Measurements from ENCODE around the gene SOCS6.
"Not testable (repeated sequence)": the region's sequence is repeated elsewhere in the genome, so short reads cannot be mapped to it uniquely, and the experiment has no call there.

SOCS6 gene

DNA sequence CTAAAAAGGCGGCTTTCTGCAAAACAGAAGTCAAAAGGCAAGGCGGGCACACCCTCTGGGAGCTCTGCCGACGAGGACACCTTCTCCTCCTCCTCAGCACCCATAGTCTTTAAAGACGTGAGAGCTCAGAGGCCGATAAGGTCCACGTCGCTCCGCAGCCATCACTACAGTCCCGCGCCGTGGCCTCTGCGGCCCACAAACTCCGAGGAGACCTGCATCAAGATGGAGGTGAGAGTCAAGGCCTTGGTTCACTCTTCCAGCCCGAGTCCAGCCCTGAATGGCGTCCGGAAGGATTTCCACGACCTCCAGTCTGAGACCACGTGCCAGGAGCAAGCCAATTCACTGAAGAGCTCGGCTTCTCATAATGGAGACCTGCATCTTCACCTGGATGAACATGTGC is 36.1 kb downstream of the SOCS6 start:
- DNase-seq = no peak

DNA sequence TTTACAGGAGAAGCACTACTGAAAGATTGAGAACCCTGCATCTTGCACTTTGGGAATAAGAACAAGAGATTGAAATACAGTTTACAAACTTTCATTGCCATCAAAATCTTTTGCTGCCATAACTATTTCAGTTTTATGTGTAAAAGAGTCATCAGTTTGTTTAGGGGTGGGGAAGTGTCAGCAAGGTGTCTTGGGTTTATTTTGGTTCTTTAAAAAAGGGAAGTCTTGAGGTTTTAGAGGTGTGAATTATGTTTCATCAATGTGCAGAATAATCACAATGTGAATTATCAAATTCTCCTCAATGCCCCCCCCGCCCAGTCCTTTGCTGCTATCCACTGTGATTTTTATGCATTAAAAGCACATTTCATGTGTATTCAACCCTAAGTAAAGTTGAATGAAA is 37.4 kb downstream of the SOCS6 start:
- no peak for DNase-seq

DNA sequence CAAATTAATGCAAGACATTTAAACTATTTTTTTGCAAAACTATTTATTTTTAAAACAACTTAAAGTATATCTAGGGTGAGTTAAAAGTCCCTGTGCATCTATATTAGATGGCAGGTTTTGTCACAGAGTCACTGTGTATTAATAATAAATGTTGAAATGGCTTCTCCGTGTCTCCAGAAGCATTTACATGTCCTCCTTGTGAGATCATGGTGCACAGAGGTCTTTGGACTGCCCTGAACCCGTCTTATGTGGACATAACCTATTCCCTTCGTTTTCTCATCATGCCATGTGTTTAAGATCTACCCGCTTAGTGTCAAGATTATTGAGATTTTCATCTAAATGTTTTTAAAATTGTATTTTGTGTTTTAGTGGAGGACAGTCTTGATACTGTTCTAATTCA is 39.3 kb downstream of the SOCS6 start:
- no peak for DNase-seq

DNA sequence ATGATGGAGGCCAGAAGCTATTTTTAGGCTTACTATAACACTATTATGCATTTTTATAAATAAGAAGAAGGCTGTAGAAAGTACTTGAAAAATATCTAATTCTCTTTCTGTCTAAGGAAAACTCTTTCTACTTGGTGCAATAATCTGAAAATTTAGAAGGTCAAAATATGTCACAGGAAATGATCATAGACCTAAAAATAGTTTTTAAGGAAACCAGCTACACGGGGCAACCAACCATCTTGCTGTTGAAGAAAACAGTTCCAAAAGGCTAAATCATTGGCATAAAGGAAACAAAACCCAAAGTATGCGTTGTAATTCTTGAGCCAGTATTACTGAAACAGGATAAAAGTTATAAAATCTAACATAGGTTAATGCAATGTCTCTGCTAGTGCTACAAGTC is 40.2 kb downstream of the SOCS6 start:
- DNase-seq = no peak

DNA sequence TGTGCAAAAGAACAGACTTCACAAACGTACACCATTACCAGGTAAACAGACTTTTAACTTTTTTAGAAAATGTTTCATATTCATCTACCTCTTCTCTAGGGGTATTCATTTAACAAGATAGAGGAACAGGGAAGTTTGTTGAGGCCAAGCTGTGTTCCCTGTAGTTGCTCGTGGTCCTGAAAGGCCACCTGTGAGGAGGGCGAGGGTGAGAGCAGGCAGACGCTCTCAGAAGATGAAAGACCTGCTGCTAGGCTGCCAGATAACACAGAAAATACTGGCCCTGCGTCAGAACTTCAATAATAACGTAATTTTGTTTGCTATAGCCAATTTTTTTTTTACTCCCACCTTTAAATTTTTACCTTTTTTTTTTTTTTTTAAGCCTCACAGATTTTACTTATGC is 42.0 kb downstream of the SOCS6 start:
- DNase-seq = no peak

DNA sequence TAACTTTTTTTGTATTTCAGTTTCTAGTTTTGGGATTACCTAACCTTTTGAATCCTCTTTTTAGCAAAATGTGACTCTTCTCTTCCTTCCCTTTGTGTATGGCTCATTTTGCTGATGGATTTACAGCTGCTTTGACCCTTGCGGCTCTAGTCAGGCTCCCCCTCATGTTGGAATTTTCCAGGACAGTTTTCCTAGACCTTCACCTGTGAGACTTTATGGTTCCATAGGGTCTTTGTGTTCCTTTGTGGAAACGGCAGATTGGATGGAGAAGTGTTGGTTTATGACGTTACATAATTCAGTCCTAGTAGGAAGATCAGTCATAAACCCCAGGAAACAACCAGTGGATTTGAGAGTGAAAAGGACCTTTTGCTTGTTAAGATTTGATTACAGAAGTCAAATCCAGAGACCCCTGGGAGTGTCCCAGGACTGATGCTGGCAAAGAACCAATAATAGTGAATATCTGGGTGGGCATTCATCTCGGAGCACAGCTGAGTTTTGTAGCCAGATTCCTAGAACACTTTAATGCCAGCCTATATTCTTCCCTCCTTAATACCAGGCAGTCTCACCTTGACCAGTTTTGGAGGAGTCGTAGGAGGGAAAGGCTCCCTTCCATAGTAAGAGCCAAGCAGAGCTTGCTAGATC is 42.7 kb downstream of the SOCS6 start:
- DNase-seq = no peak

DNA sequence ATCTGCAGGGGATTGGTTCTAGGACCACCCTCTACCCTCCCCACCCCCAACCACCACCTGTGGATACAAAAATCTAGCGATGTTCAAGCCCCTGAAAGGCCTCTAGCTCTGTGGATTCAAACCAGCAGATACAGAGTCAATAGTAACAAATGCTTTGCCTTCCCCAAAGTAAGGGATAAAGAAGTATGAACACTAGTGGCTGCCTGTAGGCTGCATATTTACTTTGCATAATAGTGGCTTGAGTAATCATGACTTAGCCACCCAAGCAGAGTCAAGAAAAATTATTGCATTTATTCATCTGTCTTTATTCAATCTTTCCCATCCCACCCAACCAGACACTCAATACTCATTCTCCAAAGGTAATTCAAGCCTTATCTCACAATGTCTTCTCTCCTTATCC is 43.8 kb downstream of the SOCS6 start:
- DNase-seq = no peak

DNA sequence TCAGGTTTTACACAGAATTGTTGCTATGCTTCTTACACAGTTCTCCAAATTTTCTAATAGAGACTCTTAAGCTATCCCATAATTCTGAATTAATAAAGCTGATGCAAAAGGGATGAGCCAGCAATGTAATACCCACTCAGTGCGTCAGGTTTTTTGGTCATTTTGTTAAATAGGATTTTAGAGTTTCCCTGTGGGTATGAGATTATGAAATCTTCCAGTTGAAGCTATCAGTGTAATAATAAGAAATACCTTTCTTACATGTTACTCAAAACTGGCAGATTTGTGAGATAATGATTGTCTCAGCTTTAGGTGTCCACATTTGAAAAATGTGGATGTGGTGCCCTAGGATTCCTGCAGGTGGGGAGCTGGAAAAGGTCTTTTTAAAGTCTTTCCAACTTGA is 44.5 kb downstream of the SOCS6 start:
- DNase-seq = no peak

DNA sequence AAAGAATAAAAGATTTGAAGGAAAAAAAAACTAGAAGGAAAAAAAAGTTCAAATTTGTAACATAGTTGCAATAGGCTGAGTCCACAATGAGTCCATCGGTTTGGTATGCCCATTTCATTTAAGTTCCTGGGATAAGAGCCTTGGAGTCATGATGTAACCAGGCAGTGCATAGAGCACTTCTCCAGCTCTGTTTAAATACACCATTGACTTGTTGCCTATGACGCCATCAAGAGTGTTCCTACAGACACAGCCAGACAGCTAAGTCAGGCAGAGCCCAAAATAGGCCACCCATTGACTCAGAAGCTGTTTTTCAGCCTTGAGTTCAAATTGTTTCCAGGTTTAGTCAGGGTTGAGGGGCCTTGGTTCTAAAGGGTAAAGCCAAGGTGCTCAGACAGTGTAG is 44.9 kb downstream of the SOCS6 start:
- DNase-seq = no peak

DNA sequence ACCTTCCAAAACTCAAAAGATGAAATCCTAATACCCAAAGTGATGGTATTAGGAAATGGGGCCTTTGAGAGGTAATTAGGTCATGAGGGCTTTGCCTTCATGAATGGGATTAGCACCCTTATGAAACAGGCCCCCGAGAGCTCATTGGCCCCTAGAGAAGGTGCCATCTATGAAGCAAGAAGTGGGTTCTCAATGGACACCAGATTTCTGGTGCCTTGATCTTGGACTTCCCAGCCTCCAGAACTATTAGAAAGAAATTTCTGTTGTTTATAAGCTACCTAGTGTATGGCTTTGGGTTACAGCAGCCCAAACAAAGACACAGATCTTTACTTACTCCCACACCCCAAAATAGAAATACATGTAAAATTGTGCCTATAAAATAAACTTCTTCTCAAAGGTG is 45.4 kb downstream of the SOCS6 start:
- DNase-seq = no peak

DNA sequence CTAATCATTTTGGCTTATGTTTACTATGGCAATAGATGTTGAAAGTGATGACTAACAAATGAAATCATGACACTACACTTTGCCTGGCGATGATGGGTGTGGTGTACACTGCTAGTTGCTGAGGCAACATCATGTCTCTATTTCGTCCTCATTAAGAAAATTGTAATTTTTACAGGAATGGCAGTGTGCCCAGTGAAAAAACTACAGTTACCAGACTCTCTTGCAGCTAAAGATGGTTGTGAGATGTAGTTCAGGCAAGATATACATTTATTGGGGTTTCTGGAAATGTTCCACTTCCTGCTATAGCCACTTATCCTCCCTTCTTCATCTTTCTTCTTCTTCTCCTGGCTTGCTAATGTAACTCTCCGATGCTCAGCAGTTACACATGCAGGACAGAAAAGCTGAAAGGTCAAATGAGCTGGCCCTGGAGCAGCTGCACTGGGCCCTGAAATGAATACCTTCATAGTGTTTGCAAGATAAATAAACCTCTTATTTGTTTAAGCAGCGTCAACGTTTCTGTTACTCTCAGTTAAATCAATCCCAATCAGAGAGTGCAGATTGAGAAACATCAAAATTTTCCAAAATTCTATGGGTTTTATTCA is 46.0 kb downstream of the SOCS6 start:
- no peak for DNase-seq

DNA sequence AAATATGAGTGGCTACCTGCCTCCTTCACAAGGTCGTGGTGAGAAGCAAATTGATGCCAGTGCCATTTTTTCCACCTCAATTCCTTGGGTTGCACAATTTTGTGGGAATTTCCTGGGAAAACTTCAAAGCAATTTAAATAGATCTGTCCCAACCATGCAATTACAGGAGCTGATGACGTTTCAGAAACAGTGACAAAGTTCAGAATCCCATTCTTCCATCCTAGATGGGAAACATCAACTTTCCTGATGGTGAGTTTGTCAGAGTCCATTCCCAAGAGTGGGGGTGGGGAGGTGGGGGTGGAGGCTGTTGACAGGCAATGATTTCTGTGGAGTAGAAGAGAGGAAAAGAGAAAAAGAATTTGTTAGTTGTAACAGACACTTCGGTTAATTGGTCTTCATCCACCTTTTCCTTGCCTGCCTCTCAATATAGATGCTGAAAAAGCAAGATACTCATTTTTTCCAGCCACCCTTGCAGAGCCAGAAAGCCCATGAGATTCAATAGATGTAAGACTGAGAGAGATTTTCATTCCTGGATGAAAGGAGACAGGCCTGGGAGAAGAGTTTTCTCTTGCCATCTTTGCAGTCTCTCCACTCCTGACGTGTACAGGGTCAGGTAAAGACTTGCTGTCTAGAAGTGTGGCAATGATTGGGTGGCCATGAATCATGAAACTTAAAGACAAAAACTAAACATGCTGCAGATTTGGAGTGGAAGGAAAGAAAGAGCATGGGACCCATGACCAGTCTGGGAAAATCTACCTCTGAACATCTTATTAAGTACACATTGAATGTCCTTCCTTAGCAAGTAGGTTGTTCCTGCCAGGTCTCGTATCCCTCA is 47.3 kb downstream of the SOCS6 start:
- DNase-seq = no peak

DNA sequence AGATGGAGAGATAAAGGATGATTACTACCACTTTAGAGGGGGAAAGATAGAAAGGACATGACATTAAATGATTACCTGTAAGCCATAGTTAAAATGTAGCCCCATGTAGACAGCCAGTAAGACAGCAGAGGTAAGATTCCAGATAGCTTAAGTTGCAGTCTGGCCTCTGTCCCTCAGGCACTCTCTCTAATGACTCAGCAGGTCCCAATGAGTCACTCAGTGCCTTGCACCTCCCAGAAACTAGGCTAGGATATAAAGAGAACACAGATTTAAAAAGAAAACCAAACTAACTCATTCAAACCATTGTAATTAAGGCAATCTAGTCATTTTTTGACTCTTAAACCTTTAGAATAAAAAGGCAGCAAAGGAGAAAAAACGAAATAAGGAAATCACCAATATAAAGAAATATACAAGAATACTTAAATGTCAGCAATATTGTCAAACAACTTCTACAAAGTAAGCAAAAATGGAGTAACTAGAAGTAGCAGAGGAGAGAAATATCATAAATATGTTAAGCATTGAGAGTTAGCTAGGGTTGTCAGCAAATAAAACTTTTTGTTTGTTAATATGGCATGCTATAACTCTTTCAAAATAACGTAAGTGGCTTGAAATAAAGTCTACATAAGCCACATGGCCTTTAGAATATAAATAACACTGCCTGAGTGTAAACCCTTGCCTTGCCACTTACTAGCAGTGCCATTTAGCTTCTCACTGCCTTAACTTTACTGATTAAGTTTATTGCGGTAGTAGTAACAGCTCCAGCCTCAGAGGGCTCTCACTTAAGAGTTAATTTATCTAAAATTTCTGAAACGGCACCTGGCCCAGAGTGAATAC is 48.5 kb downstream of the SOCS6 start:
- DNase-seq = no peak

DNA sequence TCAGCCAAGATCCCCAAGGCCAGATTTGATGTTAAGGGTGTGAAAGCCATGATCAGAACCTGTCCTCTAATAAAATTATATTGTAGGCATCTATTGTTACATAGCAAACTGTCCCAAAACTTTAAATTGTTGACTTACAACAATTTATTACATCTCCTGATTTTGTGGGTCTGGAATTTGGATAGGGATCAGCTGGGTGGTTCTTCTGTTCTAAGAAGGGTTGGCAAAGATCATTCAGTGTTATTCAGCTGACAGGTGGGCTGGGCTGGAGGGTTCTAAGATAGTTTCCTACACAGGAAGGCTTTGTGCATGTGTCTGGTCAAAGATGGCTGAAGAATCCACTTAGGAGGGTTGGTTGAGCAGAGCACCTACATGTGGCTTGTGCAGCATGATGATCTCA is 50.0 kb downstream of the SOCS6 start:
- DNase-seq = no peak

DNA sequence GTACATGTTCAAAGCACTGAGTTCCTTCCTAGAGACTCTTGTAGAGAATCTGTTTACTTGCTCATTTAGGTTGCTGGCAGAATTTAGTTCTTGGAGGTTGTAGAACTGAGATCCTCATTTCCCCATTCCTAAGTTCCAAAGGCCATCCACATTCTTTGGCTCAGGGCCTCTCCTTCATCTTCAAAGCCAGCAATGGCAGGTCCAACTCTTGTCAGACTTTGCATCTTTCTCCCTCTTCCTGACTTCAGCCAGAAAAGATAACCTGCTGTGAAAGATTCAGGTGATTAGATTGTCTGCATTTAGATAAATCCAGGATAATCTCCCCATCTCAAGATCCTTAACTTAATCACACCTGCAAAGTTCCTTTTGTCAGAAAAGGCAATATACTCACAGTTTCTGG is 51.1 kb downstream of the SOCS6 start:
- DNase-seq = no peak

DNA sequence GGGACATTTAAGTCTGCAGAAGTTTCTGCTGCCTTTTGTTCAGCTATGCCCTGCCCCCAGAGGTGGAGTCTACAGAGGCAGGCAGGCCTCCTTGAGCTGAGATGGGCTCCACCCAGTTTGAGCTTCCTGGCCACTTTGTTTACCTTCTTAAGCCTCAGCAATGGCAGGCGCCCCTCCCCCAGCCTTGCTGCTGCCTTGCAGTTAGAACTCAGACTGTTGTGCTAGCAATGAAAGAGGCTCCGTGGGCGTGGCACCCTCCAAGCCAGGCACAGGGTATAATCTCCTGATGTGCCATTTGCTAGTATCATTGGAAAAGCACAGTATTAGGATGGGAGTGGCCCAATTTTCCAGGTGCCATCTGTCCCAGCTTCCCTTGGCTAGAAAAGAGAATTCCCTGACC is 59.6 kb downstream of the SOCS6 start:
- not testable (repeated sequence) for DNase-seq

DNA sequence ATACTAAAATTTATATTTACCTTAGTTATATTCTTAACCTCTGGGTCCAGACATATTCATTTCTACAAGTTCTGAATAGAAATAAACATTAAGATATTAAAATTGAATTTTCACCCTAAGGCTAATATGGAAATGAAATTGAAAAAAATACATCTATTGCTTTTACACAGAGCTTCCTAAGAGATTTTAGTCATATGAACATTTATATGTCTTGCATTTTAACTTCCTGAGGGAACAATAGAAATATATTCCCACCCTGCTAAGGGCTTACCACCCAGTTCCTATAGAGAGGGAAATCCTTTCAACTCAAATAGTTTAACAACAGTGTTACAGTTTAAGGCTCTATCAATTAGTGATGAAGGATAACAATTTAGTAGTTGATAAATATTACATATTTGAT is 60.5 kb downstream of the SOCS6 start:
- no peak for DNase-seq

DNA sequence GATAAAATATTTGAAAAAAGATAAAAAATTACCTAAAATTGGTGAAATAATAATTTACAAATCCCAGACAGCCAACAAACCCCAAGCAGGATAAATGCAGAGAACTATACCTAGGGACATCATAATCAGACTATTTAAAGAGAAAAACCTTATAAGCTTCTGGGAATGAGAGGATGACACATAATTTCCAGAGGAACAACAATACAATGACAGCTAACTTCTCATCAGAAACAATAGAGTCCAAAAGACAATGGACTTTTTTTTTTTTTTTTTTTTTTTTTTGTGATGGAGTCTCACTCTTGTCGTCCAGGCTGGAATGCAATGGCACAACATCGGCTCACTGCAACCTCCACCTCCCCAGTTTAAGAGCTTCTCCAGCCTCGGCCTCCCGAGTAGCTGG is 65.2 kb downstream of the SOCS6 start:
- DNase-seq = no peak

DNA sequence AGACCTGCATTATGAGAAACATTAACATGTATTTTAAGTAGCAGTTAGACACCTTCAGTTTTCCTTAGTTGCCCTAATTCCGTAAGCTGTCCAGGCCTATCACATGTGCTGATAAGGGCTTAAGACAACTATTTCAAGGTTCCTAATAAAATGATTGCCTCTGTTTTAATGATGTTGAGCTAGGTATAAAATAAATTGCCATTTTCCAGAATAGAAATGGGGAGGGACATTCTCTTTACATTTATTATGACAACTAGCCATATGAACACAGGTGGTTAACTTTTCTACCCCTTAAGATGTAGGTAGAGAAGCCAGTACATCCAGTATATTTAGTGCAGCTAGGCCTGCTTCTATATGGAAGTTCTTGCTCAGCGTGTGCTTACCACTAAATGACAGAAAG is 65.9 kb downstream of the SOCS6 start:
- no peak for DNase-seq

DNA sequence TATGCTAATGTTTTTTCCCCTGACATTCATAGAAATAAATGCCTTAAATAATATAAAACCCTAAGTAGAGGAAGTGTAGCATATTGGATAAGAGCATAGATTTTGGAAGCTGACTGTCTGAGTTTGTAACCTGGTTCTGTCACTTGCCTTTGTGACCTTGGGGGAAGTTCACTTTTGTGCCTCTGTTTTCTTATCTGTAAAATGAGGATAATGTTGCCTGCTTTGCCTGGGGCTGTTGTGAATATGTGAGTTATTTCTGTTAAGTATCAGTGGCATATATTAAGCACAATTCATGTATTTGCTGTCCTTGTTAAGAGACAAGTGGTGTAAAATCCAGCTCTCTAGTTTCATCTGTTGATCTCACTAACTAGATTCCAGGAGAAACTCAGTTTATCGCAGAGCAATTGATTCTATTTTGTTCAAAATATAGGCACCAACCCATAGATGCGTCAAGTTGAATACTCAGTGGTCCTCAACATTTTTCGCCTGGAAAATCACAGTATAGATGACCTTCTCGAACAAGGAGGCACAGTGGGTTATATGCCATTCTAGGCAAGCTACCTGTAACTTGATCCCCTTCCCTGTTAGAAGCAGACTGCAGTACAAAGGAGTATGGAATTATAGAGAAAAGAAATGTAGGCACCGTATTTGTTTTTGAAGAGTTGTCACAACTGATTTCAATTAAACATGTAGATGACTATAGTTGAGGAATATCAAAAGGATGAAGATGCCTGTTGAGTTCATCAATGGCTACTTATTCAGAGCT is 67.0 kb downstream of the SOCS6 start:
- DNase-seq = no peak

DNA sequence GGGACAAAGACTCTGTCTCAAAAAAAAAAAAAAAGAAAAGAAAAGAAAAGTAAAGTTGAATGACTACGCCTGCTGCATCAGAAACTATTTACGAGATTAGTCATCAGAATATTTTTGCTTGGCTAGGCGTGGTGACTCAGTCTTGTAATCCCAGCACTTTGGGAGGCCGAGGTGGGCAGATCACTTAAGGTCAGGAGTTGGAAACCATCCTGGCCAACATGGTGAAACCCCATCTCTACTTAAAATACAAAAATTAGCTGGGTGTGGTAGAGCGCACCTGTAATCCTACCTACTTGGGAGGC is 69.2 kb downstream of the SOCS6 start:
- DNase-seq = not testable (repeated sequence)

DNA sequence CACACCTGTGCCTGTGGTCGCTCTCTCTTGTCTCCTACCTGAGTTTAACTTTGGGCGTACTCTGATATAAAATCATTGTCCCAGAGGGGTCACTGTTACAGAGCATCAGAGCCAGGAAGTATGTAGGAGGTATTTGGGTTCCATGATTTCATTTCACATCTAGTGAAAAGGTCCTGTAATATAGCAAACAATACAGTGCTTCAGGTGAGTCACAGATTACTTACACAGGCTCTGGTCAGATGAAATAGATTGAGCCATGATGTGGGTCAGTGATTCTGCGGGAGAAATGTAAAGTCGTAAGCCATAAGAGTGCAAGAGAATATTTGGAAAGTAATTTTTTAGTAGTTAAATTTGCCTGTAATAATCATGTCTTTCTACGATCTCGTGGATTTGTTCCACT is 70.2 kb downstream of the SOCS6 start:
- no peak for DNase-seq

DNA sequence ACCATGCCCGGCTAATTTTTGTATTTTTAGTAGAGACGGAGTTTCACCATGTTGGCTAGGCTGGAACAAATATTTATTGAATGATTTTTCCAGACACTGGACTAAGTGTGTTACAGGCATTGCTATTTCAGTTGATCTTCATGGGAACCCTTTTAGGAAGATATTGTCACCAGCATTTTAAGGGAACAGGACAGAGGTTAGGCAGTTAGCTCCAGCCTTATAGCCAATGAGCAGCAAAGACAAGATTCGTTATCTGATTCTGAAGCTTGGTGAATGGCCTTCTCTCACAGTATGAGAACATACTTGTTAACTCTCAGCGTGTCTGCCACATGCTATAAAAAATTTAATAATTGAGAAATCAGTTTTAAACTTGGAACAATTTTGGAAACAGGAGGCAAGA is 73.4 kb downstream of the SOCS6 start:
- DNase-seq = no peak
